GM12878 (cell line): ENCODE measurements around the gene RGS18. TPM values are rescaled to one million over a fixed set of nuclear protein-coding genes. Genes with fewer than 3 reads are reported as not detected.

ENCODE experiments used
- ATAC-seq: fragments of 200-7000 bp; cut with Tn5 transposase; 3 replicates; pipeline ENCODE4 v1.9.1; 2020; ENCODE audit warnings: mild to moderate bottlenecking, moderate library complexity
- BruUV-seq: library from RNA; stranded (reverse); fragments of 400-500 nt; replicated peaks from 2 replicates; lab custom pipeline; 2021; lab: Mats Ljungman, UMichigan
- CTCF ChIA-PET: fragments of 300-600 bp; sonication (Branson Sonifier 250); formaldehyde crosslinking; extraction: SDS; loops from one replicate; lab custom pipeline; 2021; ENCODE audit warnings: inconsistent platforms; lab: Yijun Ruan, JAX
- POLR2A ChIA-PET: fragments of 350-600 bp; formaldehyde crosslinking; extraction: SDS; loops from one replicate; lab custom pipeline; 2021; ENCODE audit warnings: inconsistent platforms; lab: Charles Lee
- RAD21 ChIA-PET: fragments of 300-600 bp; sonication (Branson Sonifier 250); formaldehyde crosslinking; loops from one replicate; lab custom pipeline; 2023; ENCODE audit warnings: antibody characterized with exemption; ENCODE audit not compliant: unreplicated experiment; lab: Charles Lee
- SMC1A ChIA-PET: fragments of 300-600 bp; sonication (Branson Sonifier 250); formaldehyde crosslinking; loops from one replicate; lab custom pipeline; 2023; ENCODE audit not compliant: unreplicated experiment, uncharacterized antibody; lab: Charles Lee
- DNase-seq: peaks from one replicate; pipeline ENCODE4 v3.0.0-alpha.2; 2011; ENCODE audit warnings: low read depth, low spot score
- FAIRE-seq: peaks from 3 replicates; lab custom pipeline; 2011; peaks lifted over from hg19 to GRCh38; lab: Jason Lieb, UNC
- H2AFZ ChIP-seq: 2 replicates; pipeline ENCODE4 v1.6.0; 2011; ENCODE audit warnings: low read depth, low read length, control low read depth; ENCODE audit not compliant: control insufficient read depth
- H3K27ac ChIP-seq: 2 replicates; pipeline ENCODE4 v1.5.1; 2011; ENCODE audit warnings: control low read depth; ENCODE audit not compliant: control insufficient read depth, insufficient read depth
- H3K27me3 ChIP-seq, 2 experiments: replicated peaks in 1 of 2; 2 replicates each; pipeline versions ENCODE4 v1.6.0 to v1.6.1; 2011; ENCODE audit warnings: low read length in 1 of 2; ENCODE audit not compliant: control insufficient read depth in 2 of 2, insufficient read depth in 2 of 2
- H3K36me3 ChIP-seq, 2 experiments: 2 replicates each; pipeline ENCODE4 v1.5.1; 2011; ENCODE audit warnings: low read length in 1 of 2; ENCODE audit not compliant: control insufficient read depth in 2 of 2, insufficient read depth in 2 of 2
- H3K4me1 ChIP-seq: 2 replicates; pipeline ENCODE4 v1.6.1; 2011; ENCODE audit warnings: mild to moderate bottlenecking, low read length, moderate library complexity, mixed read lengths; ENCODE audit not compliant: control insufficient read depth, insufficient read depth
- H3K4me2 ChIP-seq: 2 replicates; pipeline ENCODE4 v1.6.0; 2011; ENCODE audit warnings: control low read depth; ENCODE audit not compliant: control insufficient read depth, insufficient read depth
- H3K4me3 ChIP-seq: fragments of 200-600 bp; sonication (generic); 2 replicates; pipeline ENCODE4 v1.5.1; 2016
- H3K79me2 ChIP-seq: 2 replicates; pipeline ENCODE4 v1.6.0; 2011; ENCODE audit warnings: low read length; ENCODE audit not compliant: control insufficient read depth, insufficient read depth
- H3K9ac ChIP-seq: 2 replicates; pipeline ENCODE4 v1.8.0; 2011; ENCODE audit warnings: low read length, control low read depth, mixed read lengths; ENCODE audit not compliant: control insufficient read depth, insufficient read depth
- H3K9me3 ChIP-seq: replicated peaks from 3 replicates; pipeline ENCODE4 v1.5.1; 2011; ENCODE audit warnings: mild to moderate bottlenecking, low read length; ENCODE audit not compliant: control insufficient read depth, insufficient read depth
- H4K20me1 ChIP-seq: 2 replicates; pipeline ENCODE4 v1.6.0; 2011; ENCODE audit not compliant: control insufficient read depth, insufficient read depth
- BACH1 ChIP-seq: fragments of 450-650 bp; IDR thresholded peaks from 2 replicates; pipeline ENCODE4 v1.6.1; 2017; ENCODE audit warnings: mild to moderate bottlenecking, borderline replicate concordance
- MTA2 ChIP-seq: fragments of 450-650 bp; IDR thresholded peaks from 2 replicates; pipeline ENCODE4 v1.6.1; 2016; ENCODE audit warnings: low read depth, mild to moderate bottlenecking, moderate library complexity
- PAX5 ChIP-seq: IDR thresholded peaks from 2 replicates; pipeline ENCODE4 v1.6.1; 2011; ENCODE audit warnings: low read depth, low read length, borderline replicate concordance
- STAT1 ChIP-seq: fragments of 450-650 bp; conservative IDR thresholded peaks from 2 replicates; pipeline ENCODE4 v1.6.1; 2014; ENCODE audit warnings: antibody characterized with exemption, mild to moderate bottlenecking
- WGBS: methylation state at CpG from one replicate; pipeline ENCODE4 v1.1.6; 2016; ENCODE audit warnings: low lambda C conversion rate; ENCODE audit not compliant: insufficient replicate concordance, insufficient coverage; ENCODE audit errors: missing lambda C conversion rate; 5-methylcytosine and 5-hydroxymethylcytosine counted together
- in situ Hi-C: fragments of 300-500 bp; cut with MboI; formaldehyde crosslinking; loops from 9 replicates; pipeline ENCODE4 v1.14.3; 2018; ENCODE audit warnings: mixed read lengths
- intact Hi-C: fragments of 100-400 bp; cut with micrococcal nuclease; formaldehyde crosslinking; loops from one replicate; pipeline ENCODE4 v1.14.2; 2022; ENCODE audit not compliant: unreplicated experiment
- polyA plus RNA-seq, 11 experiments: library from polyadenylated mRNA; depleted of rRNA in 4 of 11; unstranded in 6 of 11; stranded (reverse) in 5 of 11; fragments of >200 nt; fragmentation: Nextera tagmentation in 4 of 11; fragmentation: Illumina TruSeq in 1 of 11; extraction: Ambion mirVana in 4 of 11; extraction: Trizol in 1 of 11; gene quantifications; 1 replicate in 1 of 11; 2 replicates in 10 of 11; pipeline versions ENCODE4 v1.2.1 to v1.2.3, GENCODE V29; 2011 to 2016; ENCODE audit warnings: inconsistent platforms in 2 of 11, missing spikeins in 2 of 11, low read depth in 1 of 11
- total RNA-seq, 4 experiments: library from RNA; depleted of rRNA in 3 of 4; stranded (reverse); fragments of >200 nt in 3 of 4; fragmentation: Illumina TruSeq in 1 of 4; extraction: Trizol in 1 of 4; gene quantifications; 2 replicates each; pipeline versions ENCODE4 v1.2.1 to v1.2.3, GENCODE V29; 2013 to 2021

Gene RGS18
- total and polyA plus RNA-seq, 10 of the 15 experiments (the other 5 are each of a cell fraction or from before 2014, with no cell fraction given): not detected

GRCh38 chr1:192119701-192120100 is 38.6 kb upstream of the RGS18 start:
- Histone ChIP-seq H3K4me2 (no peak overlapping the region), H3K4me1 (no peaks in the 10 kb centered on the region), H3K9ac (no peak overlapping the region), H3K27me3 (no peaks in the 10 kb centered on the region), H3K27ac (no peak overlapping the region), H3K36me3 (no peaks in the 10 kb centered on the region), H2AFZ (no peak overlapping the region), H4K20me1 (no peaks in the 10 kb centered on the region), H3K4me3 (no peak overlapping the region), H3K9me3 (no peaks in the 10 kb centered on the region), H3K79me2 (no peaks in the 10 kb centered on the region)
- WGBS: 47% methylated on average over 2 of the region's 2 CpGs
- ChIA-PET CTCF (no interaction called here), SMC1A (no interaction called here), POLR2A (no interaction called here), RAD21 (no interaction called here)
- TF ChIP-seq PAX5: no peak
- in situ Hi-C loops: no loop called here
- intact Hi-C loops: no loop called here
- ATAC-seq: no peak
- FAIRE-seq: no peak
- BruUV-seq: no TSS peak
- no peak for DNase-seq

- no peak overlapping the region for H3K4me3 ChIP-seq
- ChIA-PET POLR2A (no interaction called here), RAD21 (no interaction called here), CTCF (no interaction called here), SMC1A (no interaction called here)
- H2AFZ ChIP-seq: no peak overlapping the region
- intact Hi-C loops (no loop called here), in situ Hi-C loops (no loop called here)
- H3K4me2 ChIP-seq: no peak overlapping the region
- H3K79me2 ChIP-seq: no peaks in the 10 kb centered on the region
- no peaks in the 10 kb centered on the region for H3K36me3 ChIP-seq
- H4K20me1 ChIP-seq: no peaks in the 10 kb centered on the region
- H3K9me3 ChIP-seq: no peaks in the 10 kb centered on the region
- no peak for DNase-seq
- no peaks in the 10 kb centered on the region for H3K4me1 ChIP-seq
- BruUV-seq: no TSS peak
- no peak overlapping the region for H3K9ac ChIP-seq
- no peak for ATAC-seq
- no peaks in the 10 kb centered on the region for H3K27me3 ChIP-seq
- TF ChIP-seq STAT1 (no peak), MTA2 (no peak), BACH1 (no peak)
- H3K27ac ChIP-seq: no peak overlapping the region
- FAIRE-seq: no peak
Observed at GRCh38 chr1:192122668-192123067, 35.6 kb upstream of the RGS18 start.
